Activated naive CD8-positive, alpha-beta T cell treated with anti-CD3 and anti-CD28 coated beads, Interleukin-2, amount 10 ng/mL, durations not matched to agents 7 days and 5 days (primary cell): Measurements from ENCODE around the gene IGSF22. TPM values are rescaled to one million over a fixed set of nuclear protein-coding genes. Genes with fewer than 3 reads are reported as not detected.
"Not testable (repeated sequence)": the region's sequence is repeated elsewhere in the genome, so short reads cannot be mapped to it uniquely, and the experiment has no call there.

Experiments used
- ATAC-seq: fragments of 150-1000 bp; cut with Tn5 transposase; one replicate; pipeline ENCODE4 v1.10.0; 2021; ENCODE audit warnings: low read depth, moderate library complexity
- POLR2A ChIA-PET: fragments of 350-600 bp; sonication (Branson Sonifier 250); formaldehyde crosslinking; loops from one replicate; lab custom pipeline; 2021; ENCODE audit warnings: antibody characterized with exemption; lab: Charles Lee
- DNase-seq: peaks from one replicate; pipeline ENCODE4 v3.0.0; 2021
- H3K27ac Mint-ChIP-seq: one replicate; pipeline ENCODE4 v1.8.0; 2022; ENCODE audit warnings: mild to moderate bottlenecking, mixed read lengths
- H3K27me3 Mint-ChIP-seq: one replicate; pipeline ENCODE4 v1.8.0; 2022; ENCODE audit warnings: mild to moderate bottlenecking, moderate library complexity, mixed read lengths
- H3K36me3 Mint-ChIP-seq: one replicate; pipeline ENCODE4 v1.8.0; 2021; ENCODE audit warnings: mild to moderate bottlenecking, mixed read lengths
- H3K4me1 Mint-ChIP-seq: one replicate; pipeline ENCODE4 v1.8.0; 2021; ENCODE audit warnings: mixed read lengths
- H3K4me3 Mint-ChIP-seq: one replicate; pipeline ENCODE4 v1.8.0; 2022; ENCODE audit warnings: mild to moderate bottlenecking, moderate library complexity, mixed read lengths
- H3K9me3 Mint-ChIP-seq: one replicate; pipeline ENCODE4 v1.8.0; 2021; ENCODE audit warnings: mixed read lengths
- total RNA-seq, 2 experiments: library from RNA; stranded (reverse); gene quantifications; one replicate each; pipeline ENCODE4 v1.2.3, GENCODE V29; 2021

Gene IGSF22
- total RNA-seq, 2 experiments from 2014 or later, result 2.5 TPM

- no peak for DNase-seq
- POLR2A ChIA-PET, result interaction anchor here (1.0 kb wide), 1 partner anchor 79 kb away, joined by 3 read pairs; no protein-coding TSS in a partner anchor
- H3K4me3 Mint-ChIP-seq, result no peak overlapping the region
- no peak overlapping the region for H3K27ac Mint-ChIP-seq
- peaks cover 29% of the 10 kb centered on the region for H3K27me3 Mint-ChIP-seq
- peaks cover 3% of the 10 kb centered on the region for H3K36me3 Mint-ChIP-seq
- H3K4me1 Mint-ChIP-seq, result peaks cover 22% of the 10 kb centered on the region
- no peak for ATAC-seq
- H3K9me3 Mint-ChIP-seq, result no peaks in the 10 kb centered on the region
These were observed 22.8 kb downstream of the IGSF22 start for GRCh38 chr11:18703001-18703763.

DNA sequence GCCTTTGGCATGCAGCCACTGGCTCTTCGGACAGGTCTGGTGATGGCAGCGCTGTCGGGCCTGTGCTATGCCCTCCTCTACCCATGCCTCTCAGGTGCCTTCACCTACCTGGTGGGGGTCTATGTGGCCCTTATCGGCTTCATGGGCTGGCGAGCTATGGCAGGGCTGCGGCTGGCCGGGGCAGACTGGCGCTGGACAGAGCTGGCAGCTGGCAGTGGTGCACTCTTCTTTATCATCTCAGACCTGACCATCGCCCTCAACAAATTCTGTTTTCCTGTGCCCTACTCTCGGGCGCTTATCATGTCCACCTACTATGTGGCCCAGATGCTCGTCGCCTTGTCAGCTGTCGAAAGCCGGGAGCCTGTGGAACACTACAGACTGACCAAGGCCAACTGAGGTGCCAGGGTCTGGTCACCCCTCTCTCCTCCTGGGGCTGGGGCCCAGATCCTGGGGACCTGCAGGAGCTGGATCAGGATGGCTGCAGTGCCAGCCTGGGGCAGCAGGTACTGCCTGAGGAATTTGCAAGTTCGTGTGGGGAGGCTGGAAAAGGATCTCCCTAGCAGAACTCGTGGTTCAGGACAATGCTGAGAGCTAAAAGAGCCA, 24.3 kb downstream of the IGSF22 start:
- Mint-ChIP-seq H3K4me1 (peaks cover 22% of the 10 kb centered on the region), H3K9me3 (no peaks in the 10 kb centered on the region), H3K4me3 (no peak overlapping the region), H3K27ac (no peak overlapping the region), H3K36me3 (peaks cover 3% of the 10 kb centered on the region), H3K27me3 (peaks cover 22% of the 10 kb centered on the region)
- no peak for DNase-seq
- POLR2A ChIA-PET, result no interaction called here
- ATAC-seq, result no peak

- Mint-ChIP-seq H3K27me3 (peaks cover 19% of the 10 kb centered on the region), H3K27ac (no peak overlapping the region), H3K4me1 (peaks cover 16% of the 10 kb centered on the region), H3K9me3 (no peaks in the 10 kb centered on the region), H3K36me3 (peaks cover 3% of the 10 kb centered on the region), H3K4me3 (no peak overlapping the region)
- POLR2A ChIA-PET, result no interaction called here
- DNase-seq (no peak), ATAC-seq (no peak)
These were observed 25.1 kb downstream of the IGSF22 start for GRCh38 chr11:18700872-18701271.

- no peak for DNase-seq
- Mint-ChIP-seq H3K27ac (no peak overlapping the region), H3K9me3 (no peaks in the 10 kb centered on the region), H3K27me3 (peaks cover 19% of the 10 kb centered on the region), H3K4me3 (peak overlapping the region; percentile 75), H3K36me3 (peaks cover 3% of the 10 kb centered on the region), H3K4me1 (peaks cover 16% of the 10 kb centered on the region)
- POLR2A ChIA-PET, result no interaction called here
- no peak for ATAC-seq
These were observed 25.6 kb downstream of the IGSF22 start for GRCh38 chr11:18700375-18700774.

DNA sequence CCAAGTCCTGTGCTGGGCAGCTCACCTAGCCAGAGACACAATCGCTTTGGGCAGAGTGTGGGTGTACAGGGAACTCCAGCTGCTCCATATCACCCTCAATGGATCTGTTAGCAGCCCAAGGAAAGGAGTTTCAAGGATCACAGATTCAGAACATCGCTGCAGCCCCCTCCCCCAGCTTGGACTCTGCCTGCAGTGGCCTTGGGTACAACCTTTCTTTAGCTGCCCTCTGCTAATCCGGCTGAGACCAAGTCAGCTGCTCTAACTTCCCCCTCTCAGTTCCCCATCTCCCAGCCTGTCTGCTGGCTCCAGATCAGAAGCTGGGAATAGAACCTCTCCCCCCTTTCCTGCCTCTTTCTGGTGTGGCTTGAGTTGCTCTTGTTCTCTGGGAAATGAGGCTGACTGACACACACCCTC, 26.1 kb downstream of the IGSF22 start:
- Mint-ChIP-seq H3K4me3 (peak overlapping the region; percentile 75), H3K27ac (no peak overlapping the region), H3K9me3 (no peaks in the 10 kb centered on the region), H3K27me3 (peaks cover 13% of the 10 kb centered on the region), H3K36me3 (peaks cover under 1% of the 10 kb centered on the region), H3K4me1 (peaks cover 12% of the 10 kb centered on the region)
- POLR2A ChIA-PET, result no interaction called here
- DNase-seq (no peak), ATAC-seq (no peak)

DNA sequence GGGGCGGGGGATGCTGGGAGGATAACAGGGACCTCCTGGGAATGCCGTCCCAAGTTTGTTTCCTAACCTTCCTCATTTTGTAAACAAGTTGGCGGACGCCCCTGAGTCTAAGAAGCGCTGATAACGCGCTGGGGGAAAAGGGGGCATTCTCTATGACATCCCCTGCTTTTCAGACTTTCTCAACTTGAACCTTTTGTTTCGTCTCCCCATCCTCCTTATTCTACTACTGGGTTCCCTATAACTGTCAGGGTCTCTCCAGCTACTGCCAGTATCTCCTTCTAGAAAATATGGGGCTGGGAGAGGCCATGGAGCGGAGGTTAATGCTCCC, 26.8 kb downstream of the IGSF22 start:
- H3K4me1 Mint-ChIP-seq, result peaks cover 12% of the 10 kb centered on the region
- ATAC-seq (no peak), DNase-seq (no peak)
- no peaks in the 10 kb centered on the region for H3K36me3 Mint-ChIP-seq
- H3K4me3 Mint-ChIP-seq, result peak overlapping the region; percentile 75
- POLR2A ChIA-PET, result interaction anchor here (1.8 kb wide), 1 partner anchor 64 kb away, joined by 7 read pairs; the partner anchor contains the start of gene SPTY2D1
- H3K27me3 Mint-ChIP-seq, result peaks cover 15% of the 10 kb centered on the region
- no peaks in the 10 kb centered on the region for H3K9me3 Mint-ChIP-seq
- no peak overlapping the region for H3K27ac Mint-ChIP-seq

DNA sequence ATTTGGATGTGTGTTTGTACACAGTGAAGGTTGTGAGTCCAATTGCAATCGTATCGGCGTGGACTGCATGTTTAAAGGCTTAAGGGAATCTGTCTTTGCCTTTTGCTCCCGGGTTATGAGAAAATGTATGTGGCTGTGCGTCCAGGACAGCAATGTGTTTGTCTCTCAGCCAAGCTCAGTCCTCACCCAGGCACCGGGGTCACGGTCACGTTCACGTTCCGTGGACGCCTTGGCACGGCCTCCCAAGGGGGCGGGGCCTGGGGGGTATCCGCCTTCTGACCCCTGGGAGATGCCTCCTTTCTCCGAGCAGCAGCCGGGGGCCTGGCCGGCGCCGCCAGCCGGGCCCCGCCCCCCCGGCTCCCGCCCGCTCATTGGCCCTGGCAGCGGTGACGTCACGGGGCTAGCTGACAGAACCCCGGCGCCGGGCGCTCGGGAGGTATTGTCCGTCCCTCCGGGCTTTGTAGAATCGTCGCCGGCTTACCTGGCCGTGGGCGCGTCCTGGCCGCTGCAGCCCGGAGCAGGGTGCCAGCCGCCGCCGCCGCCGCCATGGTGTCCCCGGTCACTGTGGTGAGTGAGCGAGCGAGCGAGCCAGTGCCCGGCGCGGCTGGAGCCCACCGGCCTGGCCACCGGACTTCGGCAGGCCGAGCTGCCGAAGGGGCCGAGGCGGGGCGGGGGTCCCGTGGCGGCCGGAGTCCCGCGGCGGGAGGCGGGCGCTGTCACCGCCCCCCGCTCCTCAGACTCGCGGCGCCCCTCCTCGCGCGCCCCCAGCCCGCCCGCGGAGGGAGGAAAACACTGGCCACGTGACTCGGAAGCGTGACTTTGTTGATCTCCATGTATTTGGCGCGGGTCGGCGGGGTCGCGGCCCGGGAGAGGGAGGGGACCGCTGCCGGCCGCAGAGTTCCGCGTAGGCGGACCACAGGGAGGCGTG, 27.4 kb downstream of the IGSF22 start, which contains the start of gene TMEM86A:
Gene TMEM86A, plus strand, starts transcription at position 439 of the 928 bp plus-strand sequence. Its CDS starts 108 bp downstream, at position 547.
- H3K27ac Mint-ChIP-seq, result peak within 1 kb of the TSS; percentile 43
- DNase-seq (peak; percentile 93), ATAC-seq (peak; percentile 93)
- peaks cover 15% of the 10 kb centered on the region for H3K27me3 Mint-ChIP-seq
- POLR2A ChIA-PET, result interaction anchor here (0.6 to 1.8 kb wide), 4 partner anchors 21 to 81 kb away, joined by 3 to 7 read pairs (median 4); partner anchors contain the start of gene SPTY2D1
- H3K4me3 Mint-ChIP-seq, result peak within 1 kb of the TSS; percentile 75
- H3K9me3 Mint-ChIP-seq, result no peaks in the 10 kb centered on the region
- peaks cover 14% of the 10 kb centered on the region for H3K4me1 Mint-ChIP-seq
- no peaks in the 10 kb centered on the region for H3K36me3 Mint-ChIP-seq

- Mint-ChIP-seq H3K27ac (no peak overlapping the region), H3K4me3 (no peak overlapping the region), H3K36me3 (no peaks in the 10 kb centered on the region), H3K4me1 (peaks cover 19% of the 10 kb centered on the region), H3K27me3 (peaks cover 15% of the 10 kb centered on the region), H3K9me3 (no peaks in the 10 kb centered on the region)
- ATAC-seq (no peak), DNase-seq (no peak)
- POLR2A ChIA-PET, result interaction anchor here (1.8 kb wide), 1 partner anchor 63 kb away, joined by 7 read pairs; the partner anchor contains the start of gene SPTY2D1
These were observed 28.4 kb downstream of the IGSF22 start for GRCh38 chr11:18697576-18697975.

- ATAC-seq (no peak), DNase-seq (no peak)
- Mint-ChIP-seq H3K27ac (no peak overlapping the region), H3K9me3 (no peaks in the 10 kb centered on the region), H3K36me3 (no peaks in the 10 kb centered on the region), H3K4me3 (no peak overlapping the region), H3K4me1 (peaks cover 19% of the 10 kb centered on the region), H3K27me3 (peaks cover 15% of the 10 kb centered on the region)
- POLR2A ChIA-PET, result interaction anchor here (0.5 to 1.6 kb wide), 2 partner anchors 21 to 63 kb away, joined by 3 to 4 read pairs; partner anchors contain the start of gene SPTY2D1
These were observed 29.3 kb downstream of the IGSF22 start for GRCh38 chr11:18696638-18697225.

GRCh38 chr11:18692941-18693760, 32.8 kb downstream of the IGSF22 start:
- ATAC-seq, result no peak
- Mint-ChIP-seq H3K27me3 (peaks cover 5% of the 10 kb centered on the region), H3K4me3 (no peak overlapping the region), H3K27ac (no peak overlapping the region), H3K9me3 (no peaks in the 10 kb centered on the region), H3K4me1 (peaks cover 15% of the 10 kb centered on the region), H3K36me3 (no peaks in the 10 kb centered on the region)
- POLR2A ChIA-PET, result no interaction called here
- DNase-seq, result no peak

GRCh38 chr11:18691467-18692140, 34.4 kb downstream of the IGSF22 start:
- H3K27me3 Mint-ChIP-seq, ATAC-seq, DNase-seq, H3K4me3 Mint-ChIP-seq, H3K36me3 Mint-ChIP-seq, H3K9me3 Mint-ChIP-seq, H3K27ac Mint-ChIP-seq, POLR2A ChIA-PET: not testable (repeated sequence)
- peaks cover 10% of the 10 kb centered on the region for H3K4me1 Mint-ChIP-seq

- Mint-ChIP-seq H3K4me3 (no peak overlapping the region), H3K9me3 (no peaks in the 10 kb centered on the region), H3K27me3 (peaks cover 8% of the 10 kb centered on the region), H3K4me1 (peaks cover 2% of the 10 kb centered on the region), H3K27ac (no peak overlapping the region), H3K36me3 (peaks cover 2% of the 10 kb centered on the region)
- DNase-seq (no peak), ATAC-seq (no peak)
- POLR2A ChIA-PET, result no interaction called here
These were observed 41.7 kb downstream of the IGSF22 start for GRCh38 chr11:18684267-18684666.
